Breast epithelium (tissue), 4 donors: Measurements from ENCODE around the gene IKBKG. TPM values are rescaled to one million over a fixed set of nuclear protein-coding genes. Genes with fewer than 3 reads are reported as not detected.

ENCODE experiments used
- DNase-seq, 2 donors: peaks; one replicate each; pipeline ENCODE4 v3.0.0-alpha.2; 2019; ENCODE audit warnings: low spot score in 2 of 2
- H3K27ac ChIP-seq, 2 donors: fragments of 200-600 bp; sonication (generic) in 1 of 2; one replicate each; pipeline ENCODE4 v1.5.1; 2016 to 2019; ENCODE audit warnings: mild to moderate bottlenecking in 1 of 2
- H3K27me3 ChIP-seq, 2 donors: fragments of 200-600 bp; sonication (generic) in 1 of 2; one replicate each; pipeline versions ENCODE4 v1.5.1 to v1.6.0; 2017 to 2019; ENCODE audit warnings: control low read depth in 1 of 2, mild to moderate bottlenecking in 1 of 2
- H3K36me3 ChIP-seq: fragments of 200-600 bp; one replicate; pipeline ENCODE4 v1.5.1; 2019
- H3K4me1 ChIP-seq, 2 donors: fragments of 200-600 bp; sonication (generic); one replicate each; pipeline ENCODE4 v1.5.1; 2016 to 2019; ENCODE audit warnings: control low read depth in 1 of 2
- H3K4me3 ChIP-seq, 3 donors: fragments of 200-600 bp; sonication (generic); 1 replicate in 2 of 3; 2 replicates in 1 of 3; pipeline ENCODE4 v1.5.1; 2016 to 2019; ENCODE audit warnings: mild to moderate bottlenecking in 3 of 3, moderate library complexity in 2 of 3
- H3K9me3 ChIP-seq, 2 donors: fragments of 200-600 bp; sonication (generic) in 1 of 2; one replicate each; pipeline ENCODE4 v1.5.1; 2016 to 2019; ENCODE audit warnings: control low read depth in 1 of 2
- CTCF ChIP-seq, 3 donors: fragments of 450-650 bp; IDR thresholded peaks; one replicate each; pipeline ENCODE4 v1.5.1; 2016 to 2017; ENCODE audit warnings: antibody characterized with exemption in 3 of 3, mild to moderate bottlenecking in 3 of 3, moderate library complexity in 3 of 3
- POLR2A ChIP-seq: fragments of 450-650 bp; IDR thresholded peaks from one replicate; pipeline ENCODE4 v1.6.1; 2016; ENCODE audit warnings: antibody characterized with exemption, mild to moderate bottlenecking, moderate library complexity
- POLR2AphosphoS5 ChIP-seq, 3 donors: sonication (generic); formaldehyde crosslinking; IDR thresholded peaks; one replicate each; pipeline ENCODE4 v1.6.1; 2017; ENCODE audit warnings: antibody characterized with exemption in 3 of 3
- intact Hi-C: fragments of 100-400 bp; cut with DNase I; formaldehyde crosslinking; loops from one replicate; pipeline ENCODE4 v1.15.1; 2023; ENCODE audit warnings: low total_unique reads
- total RNA-seq, 3 donors: library from RNA; depleted of rRNA; stranded (reverse); fragments of >200 nt; gene quantifications; one replicate each; pipeline ENCODE4 v1.1.0, GENCODE V29; 2016

Gene IKBKG
- total RNA-seq, 3 donors from 2014 or later, result 10.5 to 15.2 (median 12.6) TPM

- Histone ChIP-seq H3K27ac (peak overlapping the region; percentile 82 to 90), H3K4me3 (peak overlapping the region; percentile 66 to 88 (median 66)), H3K27me3 (peaks cover 0 to 16% of the 10 kb centered on the region in 2 donors), H3K4me1 (no peaks in the 10 kb centered on the region), H3K36me3 (no peaks in the 10 kb centered on the region), H3K9me3 (no peaks in the 10 kb centered on the region)
- DNase-seq, result no peak
- intact Hi-C loops, result no loop called here
- TF ChIP-seq POLR2AphosphoS5 (IDR thresholded peaks at IDR 0.05) (peak in 2 of 3 donors; percentile 3 to 64), POLR2A (no peak)
These were observed 30.7 kb upstream of the IKBKG start for GRCh38 chrX:154516656-154517100.

- H3K9me3 ChIP-seq, result no peaks in the 10 kb centered on the region
- no peak for DNase-seq
- no peaks in the 10 kb centered on the region for H3K36me3 ChIP-seq
- peak overlapping the region; percentile 66 to 88 (median 66) for H3K4me3 ChIP-seq
- peak overlapping the region; percentile 82 to 90 for H3K27ac ChIP-seq
- intact Hi-C loops, result no loop called here
- H3K27me3 ChIP-seq, result peaks cover 0 to 14% of the 10 kb centered on the region in 2 donors
- TF ChIP-seq CTCF (IDR thresholded peaks at IDR 0.05), result no peak
- TF ChIP-seq POLR2A, result no peak
- no peak for TF ChIP-seq POLR2AphosphoS5 (IDR thresholded peaks at IDR 0.05)
- no peaks in the 10 kb centered on the region for H3K4me1 ChIP-seq
These were observed 30.2 kb upstream of the IKBKG start for GRCh38 chrX:154517101-154517781.

GRCh38 chrX:154519389-154519788, 28.0 kb upstream of the IKBKG start:
- Histone ChIP-seq H3K4me3 (no peak overlapping the region), H3K27ac (no peak overlapping the region), H3K9me3 (no peaks in the 10 kb centered on the region), H3K27me3 (peaks cover 0 to 14% of the 10 kb centered on the region in 2 donors), H3K36me3 (no peaks in the 10 kb centered on the region), H3K4me1 (no peaks in the 10 kb centered on the region)
- intact Hi-C loops, result no loop called here
- DNase-seq, result no peak
- TF ChIP-seq POLR2A, result no peak
- no peak for TF ChIP-seq POLR2AphosphoS5 (IDR thresholded peaks at IDR 0.05)
- TF ChIP-seq CTCF (IDR thresholded peaks at IDR 0.05), result no peak

- Histone ChIP-seq H3K27me3 (peaks cover 0 to 26% of the 10 kb centered on the region in 2 donors), H3K4me1 (no peaks in the 10 kb centered on the region), H3K9me3 (no peaks in the 10 kb centered on the region), H3K27ac (peak overlapping the region; percentile 78 to 88), H3K36me3 (no peaks in the 10 kb centered on the region), H3K4me3 (no peak overlapping the region)
- TF ChIP-seq CTCF (IDR thresholded peaks at IDR 0.05) (no peak), POLR2AphosphoS5 (IDR thresholded peaks at IDR 0.05) (no peak), POLR2A (no peak)
- intact Hi-C loops, result no loop called here
- DNase-seq, result no peak
These were observed 21.6 kb upstream of the IKBKG start for GRCh38 chrX:154525606-154526490.

- DNase-seq, result peak; percentile 72 to 75
- peak overlapping the region; percentile 78 to 89 for H3K27ac ChIP-seq
- no peaks in the 10 kb centered on the region for H3K36me3 ChIP-seq
- no peaks in the 10 kb centered on the region for H3K9me3 ChIP-seq
- TF ChIP-seq POLR2A, result no peak
- peak in 2 of 3 donors; percentile 21 to 45 for TF ChIP-seq CTCF (IDR thresholded peaks at IDR 0.05)
- peak in 2 of 3 donors; percentile 20 to 50 for TF ChIP-seq POLR2AphosphoS5 (IDR thresholded peaks at IDR 0.05)
- intact Hi-C loops, result no loop called here
- no peaks in the 10 kb centered on the region for H3K4me1 ChIP-seq
- peaks cover 0 to 26% of the 10 kb centered on the region in 2 donors for H3K27me3 ChIP-seq
- peak overlapping the region; percentile 20 to 53 (median 40) for H3K4me3 ChIP-seq
These were observed 20.3 kb upstream of the IKBKG start for GRCh38 chrX:154526901-154527675.
